GM18505 (cell line): ENCODE results near the gene FPGT.
"Not testable (repeated sequence)": the region's sequence is repeated elsewhere in the genome, so short reads cannot be mapped to it uniquely, and the experiment has no call there.

Source experiments
- ATAC-seq: cut with Tn5 transposase; IDR thresholded peaks from one replicate; pipeline ENCODE4 v1.9.1; 2021; ENCODE audit not compliant: unreplicated experiment
- POLR2A ChIP-seq: IDR thresholded peaks from 4 replicates; pipeline ENCODE4 v1.6.1; 2011; ENCODE audit warnings: borderline replicate concordance; ENCODE audit not compliant: insufficient read depth, insufficient read length; ENCODE audit errors: extremely low read depth

The FPGT gene

GRCh38 chr1:74197657-74198552, at the start of gene FPGT, which contains the start of gene LRRIQ3:
Gene FPGT (plus strand): TSS chr1:74198242. CDS start chr1:74198279, 37 bp downstream.
Gene LRRIQ3 (minus strand): TSS chr1:74198176. CDS start chr1:74183684, 14,492 bp downstream.
- peak; percentile 87 for TF ChIP-seq POLR2A
- ATAC-seq: peak; percentile 94

- no peak for ATAC-seq
- TF ChIP-seq POLR2A: no peak
Observed at GRCh38 chr1:74160046-74160445, 38.0 kb upstream of the FPGT start.

GRCh38 chr1:74161497-74161896, 36.5 kb upstream of the FPGT start:
- ATAC-seq: no peak
- TF ChIP-seq POLR2A: no peak

- ATAC-seq: no peak
- no peak for TF ChIP-seq POLR2A
Observed at GRCh38 chr1:74162333-74162732, 35.7 kb upstream of the FPGT start.

- ATAC-seq: not testable (repeated sequence)
Observed at GRCh38 chr1:74174423-74174822, 23.6 kb upstream of the FPGT start.

GRCh38 chr1:74180490-74180889, 17.6 kb upstream of the FPGT start:
- TF ChIP-seq POLR2A: no peak
- ATAC-seq: no peak

- ATAC-seq: no peak
- no peak for TF ChIP-seq POLR2A
Observed at GRCh38 chr1:74193908-74194307, 4.1 kb upstream of the FPGT start.

- ATAC-seq: no peak
- no peak for TF ChIP-seq POLR2A
Observed at GRCh38 chr1:74195339-74195738, 2.7 kb upstream of the FPGT start.

GRCh38 chr1:74197255-74197654, 787 bp upstream of the FPGT start:
- no peak for ATAC-seq
- no peak for TF ChIP-seq POLR2A

- no peak for ATAC-seq
- no peak for TF ChIP-seq POLR2A
Observed at GRCh38 chr1:74199504-74199903, 1.5 kb downstream of the FPGT start.

GRCh38 chr1:74205266-74205665, 7.2 kb downstream of the FPGT start:
- no peak for TF ChIP-seq POLR2A
- no peak for ATAC-seq

GRCh38 chr1:74215229-74215628, 17.2 kb downstream of the FPGT start:
- no peak for TF ChIP-seq POLR2A
- ATAC-seq: no peak

GRCh38 chr1:74222701-74223100, 24.7 kb downstream of the FPGT start:
- TF ChIP-seq POLR2A: no peak
- no peak for ATAC-seq

GRCh38 chr1:74223453-74223852, 25.4 kb downstream of the FPGT start:
- no peak for ATAC-seq
- no peak for TF ChIP-seq POLR2A
